ENCODE measurements around the gene FNDC3A. TPM values are rescaled to one million over a fixed set of nuclear protein-coding genes. Genes with fewer than 3 reads are reported as not detected.
"Not testable (repeated sequence)": the region's sequence is repeated elsewhere in the genome, so short reads cannot be mapped to it uniquely, and the experiment has no call there.

FNDC3A gene
- polyA plus RNA-seq, 10 donors = 32.3 to 49.9 (median 38.8) TPM

GRCh38 chr13:49071341-49071937, 95.7 kb downstream of the FNDC3A start:
- no peak for DNase-seq

GRCh38 chr13:49082653-49083536, 107.2 kb downstream of the FNDC3A start:
- peak in 1 of 3 donors; percentile 32 for DNase-seq

- no peak for DNase-seq
These were observed 109.2 kb downstream of the FNDC3A start for GRCh38 chr13:49084961-49085360.

GRCh38 chr13:49086722-49087121, 111.0 kb downstream of the FNDC3A start:
- no peak for DNase-seq

GRCh38 chr13:49093376-49093775, 117.7 kb downstream of the FNDC3A start:
- DNase-seq = no peak

- DNase-seq = no peak
These were observed 121.7 kb downstream of the FNDC3A start for GRCh38 chr13:49097374-49097773.

- peak in 2 of 3 donors; percentile 4 to 53 for DNase-seq
These were observed 122.5 kb downstream of the FNDC3A start for GRCh38 chr13:49098198-49098597.

- DNase-seq = peak in 1 of 3 donors; percentile 11
These were observed 123.2 kb downstream of the FNDC3A start for GRCh38 chr13:49098771-49099512.

- no peak for DNase-seq
These were observed 123.8 kb downstream of the FNDC3A start for GRCh38 chr13:49099513-49099877.

GRCh38 chr13:49100637-49101570, 125.2 kb downstream of the FNDC3A start:
- DNase-seq = no peak

GRCh38 chr13:49108196-49108595, 132.5 kb downstream of the FNDC3A start:
- no peak for DNase-seq

- peak; percentile 94 to 96 (median 94) for DNase-seq
These were observed 134.6 kb downstream of the FNDC3A start for GRCh38 chr13:49110122-49110912.

GRCh38 chr13:49110913-49111170, 135.1 kb downstream of the FNDC3A start:
- DNase-seq = peak in 1 of 3 donors; percentile 56

GRCh38 chr13:49112782-49113525, 137.2 kb downstream of the FNDC3A start:
- DNase-seq = no peak

GRCh38 chr13:49113526-49114286, 138.0 kb downstream of the FNDC3A start:
- DNase-seq = no peak

GRCh38 chr13:49116873-49117272, 141.2 kb downstream of the FNDC3A start:
- no peak for DNase-seq

GRCh38 chr13:49118455-49118854, 142.7 kb downstream of the FNDC3A start:
- DNase-seq = not testable (repeated sequence)

GRCh38 chr13:49124693-49125304, 149.1 kb downstream of the FNDC3A start:
- DNase-seq = no peak

Measured in muscle of back (tissue), 11 donors.